Activated B cell treated with CpG ODN at 0.5 μM for 24 hours (primary cell): ENCODE data around the gene CDK11A. TPM values are rescaled to one million over a fixed set of nuclear protein-coding genes. Genes with fewer than 3 reads are reported as not detected.
"Not testable (repeated sequence)": the region's sequence is repeated elsewhere in the genome, so short reads cannot be mapped to it uniquely, and the experiment has no call there.

ENCODE experiments used
- ATAC-seq: fragments of 200-7000 bp; cut with Tn5 transposase; one replicate; pipeline ENCODE4 v1.10.0; 2021; ENCODE audit warnings: low read depth, mild to moderate bottlenecking, moderate library complexity
- CTCF ChIA-PET: fragments of 350-600 bp; sonication (Branson Sonifier 250); formaldehyde crosslinking; loops from one replicate; lab custom pipeline; 2021; ENCODE audit warnings: antibody characterized with exemption; lab: Charles Lee
- POLR2A ChIA-PET: fragments of 350-600 bp; sonication (Branson Sonifier 250); formaldehyde crosslinking; loops from one replicate; lab custom pipeline; 2021; ENCODE audit warnings: antibody characterized with exemption; lab: Charles Lee
- DNase-seq: peaks from one replicate; pipeline ENCODE4 v3.0.0; 2022
- H3K27ac Mint-ChIP-seq: one replicate; pipeline ENCODE4 v1.8.0; 2020; ENCODE audit warnings: mixed read lengths
- H3K27me3 Mint-ChIP-seq: one replicate; pipeline ENCODE4 v1.8.0; 2021; ENCODE audit warnings: mixed read lengths
- H3K36me3 Mint-ChIP-seq: one replicate; pipeline ENCODE4 v1.8.0; 2021; ENCODE audit warnings: low read depth, mixed read lengths
- H3K4me1 Mint-ChIP-seq: one replicate; pipeline ENCODE4 v1.8.0; 2021; ENCODE audit warnings: mixed read lengths
- H3K4me3 Mint-ChIP-seq: one replicate; pipeline ENCODE4 v1.8.0; 2020; ENCODE audit warnings: mild to moderate bottlenecking, mixed read lengths
- H3K9me3 Mint-ChIP-seq: one replicate; pipeline ENCODE4 v1.8.0; 2020; ENCODE audit warnings: mixed read lengths
- intact Hi-C: fragments of 100-400 bp; cut with micrococcal nuclease; formaldehyde crosslinking; loops from one replicate; pipeline ENCODE4 v1.15.1; 2024
- total RNA-seq: library from RNA; stranded (reverse); gene quantifications from 2 replicates; pipeline ENCODE4 v1.2.3, GENCODE V29; 2022
- TF ChIP-seq, protein P1 (sequence below): fragments of 200-600 bp; IDR thresholded peaks from one replicate; pipeline ENCODE4 v1.8.0; 2022; ENCODE audit warnings: antibody characterized with exemption, mild to moderate bottlenecking

Gene CDK11A
- total RNA-seq, 1 donor from 2014 or later, result 58.9 TPM

DNA sequence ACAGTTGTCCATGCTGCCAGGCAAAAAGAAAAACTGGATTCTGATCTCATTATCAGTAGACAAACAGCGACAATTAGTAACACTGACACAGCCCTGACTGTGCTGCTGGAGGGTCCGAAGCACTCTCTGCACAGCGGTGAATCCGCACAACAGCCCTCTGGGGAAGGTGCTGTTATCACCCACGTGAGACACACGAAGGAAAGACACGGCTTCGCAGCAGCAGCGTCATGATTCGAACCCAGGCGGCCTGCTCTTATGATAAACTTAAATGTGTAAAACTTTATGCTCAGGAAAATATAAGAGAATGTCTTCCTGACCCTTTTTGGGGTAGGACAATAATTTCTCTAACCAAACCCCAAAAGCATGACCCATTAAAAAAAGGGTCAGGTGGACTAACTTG, 18.4 kb upstream of the CDK11A start:
- H3K4me1 Mint-ChIP-seq, H3K9me3 Mint-ChIP-seq, DNase-seq, intact Hi-C loops, POLR2A ChIA-PET, H3K27me3 Mint-ChIP-seq, CTCF ChIA-PET, H3K36me3 Mint-ChIP-seq, H3K4me3 Mint-ChIP-seq, ATAC-seq: not testable (repeated sequence)
- H3K27ac Mint-ChIP-seq, result peak overlapping the region; percentile 41

DNA sequence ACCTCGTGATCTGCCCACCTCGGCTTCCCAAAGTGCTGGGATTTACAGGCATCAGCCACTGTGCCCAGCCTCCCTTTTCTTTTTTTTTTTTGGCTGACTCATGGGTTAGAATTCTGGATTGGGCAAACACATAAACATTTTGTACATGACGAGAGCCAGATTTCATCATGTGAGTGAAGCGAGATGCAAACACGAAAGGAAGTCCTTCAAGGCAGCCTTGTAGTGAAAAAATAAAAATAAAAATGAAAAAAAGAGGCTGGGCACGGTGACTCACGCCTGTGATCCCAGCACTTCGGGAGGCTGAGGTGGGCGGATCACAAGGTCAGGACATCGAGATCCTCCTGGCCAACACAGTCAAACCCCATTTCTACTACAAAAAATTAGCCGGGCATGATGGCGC, 16.9 kb upstream of the CDK11A start:
- H3K4me1 Mint-ChIP-seq, H3K27me3 Mint-ChIP-seq, H3K4me3 Mint-ChIP-seq, DNase-seq, H3K36me3 Mint-ChIP-seq, CTCF ChIA-PET, POLR2A ChIA-PET, ATAC-seq, H3K27ac Mint-ChIP-seq, H3K9me3 Mint-ChIP-seq, intact Hi-C loops: not testable (repeated sequence)

DNA sequence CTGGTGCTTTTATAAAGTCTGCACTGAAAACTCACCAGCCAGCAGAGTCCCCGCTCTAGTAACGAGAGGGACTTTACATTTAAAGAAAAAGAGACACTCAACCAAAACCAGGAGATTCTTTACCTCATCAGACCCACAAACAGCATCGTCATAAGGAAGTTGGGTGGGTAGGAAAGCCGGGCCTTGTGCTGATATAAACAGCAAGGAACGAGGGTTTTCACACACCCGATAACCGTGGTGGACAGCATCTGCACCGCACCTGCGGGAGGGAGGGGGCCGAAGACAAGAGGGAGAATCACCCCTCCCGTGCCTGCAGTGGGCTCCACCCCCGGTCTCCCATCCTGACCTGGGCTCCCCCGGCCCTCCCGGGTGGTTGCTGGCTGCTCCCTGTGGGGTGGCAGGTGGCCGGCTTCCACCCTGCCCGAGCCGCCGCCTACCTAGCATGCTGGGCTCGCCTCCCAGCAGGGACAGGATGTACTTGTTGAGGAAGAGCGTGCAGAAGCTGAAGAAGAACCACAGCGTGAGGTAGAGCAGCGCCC, 14.7 kb upstream of the CDK11A start:
- H3K4me3 Mint-ChIP-seq, intact Hi-C loops, H3K9me3 Mint-ChIP-seq, H3K36me3 Mint-ChIP-seq, H3K27me3 Mint-ChIP-seq, CTCF ChIA-PET, DNase-seq, H3K4me1 Mint-ChIP-seq, H3K27ac Mint-ChIP-seq, POLR2A ChIA-PET: not testable (repeated sequence)
- peak; percentile 39 for ATAC-seq

DNA sequence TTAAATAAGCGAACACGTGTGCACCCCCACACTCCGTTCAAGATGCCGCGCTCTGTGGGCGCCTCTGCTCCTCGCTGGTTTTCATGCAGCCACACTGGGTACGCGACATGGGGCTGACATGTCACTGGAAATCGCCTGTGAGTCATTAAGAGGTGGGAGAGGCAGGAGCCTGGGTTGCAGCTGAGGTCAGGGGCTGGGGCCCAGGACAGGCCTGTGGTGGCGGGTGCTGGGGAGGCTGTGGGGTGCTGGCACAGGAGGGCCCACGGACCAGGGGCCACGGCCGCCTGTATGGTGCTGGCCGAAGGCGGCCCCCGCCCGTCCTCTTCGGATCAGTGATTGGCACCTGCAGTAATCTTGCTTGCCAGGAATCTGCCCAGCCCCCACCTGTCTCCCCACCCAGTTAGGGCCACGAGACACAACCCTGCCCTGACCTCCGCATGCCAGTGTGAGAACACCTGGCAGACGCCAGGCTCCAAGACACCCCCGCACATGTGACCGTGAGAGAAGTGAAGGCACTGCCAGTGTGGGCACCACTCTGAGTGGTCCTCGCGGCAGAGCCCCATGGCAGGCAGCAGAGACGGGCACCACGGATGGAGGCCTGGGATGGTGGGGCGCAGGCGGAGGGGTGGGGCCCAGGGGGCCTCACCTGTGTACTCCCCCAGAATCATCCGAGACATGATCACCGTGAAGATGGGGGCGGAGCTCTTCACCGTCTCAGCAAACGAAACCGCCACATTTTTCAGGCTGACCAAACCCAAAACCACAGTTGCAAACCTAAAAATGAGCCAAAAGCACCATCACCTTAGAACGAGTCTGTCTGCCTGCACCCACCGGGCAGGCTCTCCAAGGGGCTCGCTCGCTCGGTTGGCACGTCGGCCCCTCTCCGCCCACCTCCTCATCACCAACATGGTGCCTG, 13.8 kb upstream of the CDK11A start:
- DNase-seq, H3K27me3 Mint-ChIP-seq, H3K4me3 Mint-ChIP-seq, H3K36me3 Mint-ChIP-seq, H3K4me1 Mint-ChIP-seq, CTCF ChIA-PET, H3K27ac Mint-ChIP-seq, POLR2A ChIA-PET, H3K9me3 Mint-ChIP-seq, intact Hi-C loops: not testable (repeated sequence)
- ATAC-seq, result peak; percentile 66

DNA sequence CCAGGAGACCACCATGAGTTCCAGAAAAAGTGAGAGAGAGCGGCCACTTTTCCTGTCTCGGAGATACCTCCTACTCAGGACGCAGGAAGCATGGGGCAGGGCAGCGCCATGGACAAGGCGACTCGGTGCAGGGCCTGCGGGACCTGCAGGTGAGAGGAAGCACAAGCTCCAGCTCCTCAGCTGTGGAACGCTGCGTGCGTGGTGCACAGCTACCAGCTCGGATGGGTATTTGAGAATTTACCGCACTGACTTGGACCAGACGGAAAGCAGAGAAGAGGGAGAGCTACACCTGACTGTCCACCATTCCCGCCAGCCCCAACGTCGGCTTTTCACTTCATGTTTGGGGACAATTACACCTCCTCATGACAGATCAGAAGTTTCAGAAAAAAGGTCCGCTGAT, 8.2 kb upstream of the CDK11A start:
- ChIA-PET POLR2A (no interaction called here), CTCF (no interaction called here)
- DNase-seq, result no peak

DNA sequence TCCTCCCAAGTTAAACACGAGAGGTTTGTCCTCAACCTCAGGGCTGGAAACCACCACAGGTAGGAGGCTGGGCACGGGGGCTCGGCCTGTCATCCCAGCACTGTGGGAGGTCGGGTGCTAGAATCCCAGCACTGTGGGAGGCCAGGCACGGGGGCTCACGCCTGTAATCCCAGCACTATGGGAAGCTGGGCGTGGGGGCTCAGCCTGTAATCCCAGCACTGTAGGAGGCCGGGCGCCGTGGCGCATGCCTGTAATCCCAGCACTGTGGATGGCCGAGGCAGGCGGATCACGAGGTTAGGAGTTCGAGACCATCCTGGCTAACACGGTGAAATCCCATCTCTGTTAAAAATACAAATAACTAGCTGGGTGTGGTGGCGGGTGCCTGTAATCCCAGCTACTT, 6.7 kb upstream of the CDK11A start:
- no peak for ATAC-seq
- Mint-ChIP-seq H3K27ac (no peak overlapping the region), H3K4me3 (no peak overlapping the region), H3K27me3 (no peaks in the 10 kb centered on the region), H3K36me3 (peaks cover 12% of the 10 kb centered on the region), H3K9me3 (no peaks in the 10 kb centered on the region), H3K4me1 (peaks cover 2% of the 10 kb centered on the region)
- POLR2A ChIA-PET, result no interaction called here
- TF ChIP-seq, protein P1, sequence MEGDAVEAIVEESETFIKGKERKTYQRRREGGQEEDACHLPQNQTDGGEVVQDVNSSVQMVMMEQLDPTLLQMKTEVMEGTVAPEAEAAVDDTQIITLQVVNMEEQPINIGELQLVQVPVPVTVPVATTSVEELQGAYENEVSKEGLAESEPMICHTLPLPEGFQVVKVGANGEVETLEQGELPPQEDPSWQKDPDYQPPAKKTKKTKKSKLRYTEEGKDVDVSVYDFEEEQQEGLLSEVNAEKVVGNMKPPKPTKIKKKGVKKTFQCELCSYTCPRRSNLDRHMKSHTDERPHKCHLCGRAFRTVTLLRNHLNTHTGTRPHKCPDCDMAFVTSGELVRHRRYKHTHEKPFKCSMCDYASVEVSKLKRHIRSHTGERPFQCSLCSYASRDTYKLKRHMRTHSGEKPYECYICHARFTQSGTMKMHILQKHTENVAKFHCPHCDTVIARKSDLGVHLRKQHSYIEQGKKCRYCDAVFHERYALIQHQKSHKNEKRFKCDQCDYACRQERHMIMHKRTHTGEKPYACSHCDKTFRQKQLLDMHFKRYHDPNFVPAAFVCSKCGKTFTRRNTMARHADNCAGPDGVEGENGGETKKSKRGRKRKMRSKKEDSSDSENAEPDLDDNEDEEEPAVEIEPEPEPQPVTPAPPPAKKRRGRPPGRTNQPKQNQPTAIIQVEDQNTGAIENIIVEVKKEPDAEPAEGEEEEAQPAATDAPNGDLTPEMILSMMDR, result no peak
- intact Hi-C loops, result no loop called here
- DNase-seq, result no peak
- CTCF ChIA-PET, result no interaction called here

More for the DNA sequence above, 8.2 kb upstream of the CDK11A start:
- Mint-ChIP-seq H3K27ac (no peak overlapping the region), H3K36me3 (peaks cover 12% of the 10 kb centered on the region), H3K4me3 (no peak overlapping the region), H3K27me3 (no peaks in the 10 kb centered on the region), H3K9me3 (no peaks in the 10 kb centered on the region), H3K4me1 (peaks cover 2% of the 10 kb centered on the region)
- ATAC-seq, result no peak
- intact Hi-C loops, result no loop called here
- TF ChIP-seq, protein P1, result no peak

DNA sequence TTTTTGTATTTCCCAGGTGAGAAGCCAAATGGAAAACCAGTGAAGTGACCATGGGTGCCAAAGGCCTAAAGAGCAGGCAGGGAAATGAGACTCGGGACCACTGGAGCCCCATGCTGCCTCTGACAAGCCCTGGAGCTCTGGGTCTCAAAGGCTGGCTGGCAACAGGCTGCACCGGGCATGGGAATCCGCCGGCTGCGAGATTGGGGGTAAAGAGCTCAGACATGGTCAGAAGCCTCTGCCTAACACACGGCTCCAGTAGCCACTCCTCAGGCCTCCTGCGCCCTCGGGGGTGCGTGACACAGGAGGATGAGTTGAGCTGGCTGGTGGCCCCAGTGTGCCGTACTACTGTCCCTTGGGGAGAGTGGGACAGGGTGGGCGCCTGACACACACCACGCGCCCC, 6.1 kb upstream of the CDK11A start:
- H3K27me3 Mint-ChIP-seq, intact Hi-C loops: not testable (repeated sequence)

DNA sequence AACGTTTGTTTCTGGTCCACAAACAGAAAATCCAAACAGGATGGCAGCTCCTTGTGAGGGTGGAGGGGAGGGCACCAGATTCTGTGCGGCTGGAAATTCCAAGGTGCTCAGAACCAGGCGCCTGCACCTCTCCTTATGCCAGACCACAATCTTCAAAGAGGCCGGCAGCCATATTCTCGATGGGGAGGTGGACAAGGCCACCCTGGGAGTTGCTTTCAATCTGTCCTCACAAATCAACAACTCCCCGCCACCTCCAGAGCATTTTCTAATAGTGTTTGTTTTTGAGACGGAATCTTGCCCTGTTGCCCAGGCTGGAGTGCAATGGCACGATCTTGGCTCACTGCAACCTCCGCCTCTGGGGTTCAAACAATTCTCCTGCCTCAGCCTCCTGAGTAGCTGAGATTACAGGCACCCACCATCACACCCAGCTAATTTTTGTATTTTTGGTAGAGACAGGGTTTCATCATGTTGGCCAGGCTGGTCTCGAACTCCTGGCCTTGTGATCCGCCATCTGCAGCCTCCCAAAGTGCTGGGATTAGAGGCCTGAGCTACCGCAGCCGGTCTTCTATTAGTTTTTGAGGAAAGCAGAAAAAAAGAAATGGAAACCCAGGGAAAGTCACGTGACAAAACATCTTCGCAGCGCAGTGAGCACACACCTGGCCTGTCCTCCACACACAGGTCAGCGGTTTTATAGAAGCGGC, 5.1 kb upstream of the CDK11A start:
- H3K4me3 Mint-ChIP-seq, H3K9me3 Mint-ChIP-seq, H3K27me3 Mint-ChIP-seq, DNase-seq, CTCF ChIA-PET, H3K4me1 Mint-ChIP-seq, ATAC-seq, POLR2A ChIA-PET, H3K27ac Mint-ChIP-seq, intact Hi-C loops: not testable (repeated sequence)
- peaks cover 13% of the 10 kb centered on the region for H3K36me3 Mint-ChIP-seq

More for the DNA sequence above, 6.1 kb upstream of the CDK11A start:
- H3K27ac Mint-ChIP-seq, CTCF ChIA-PET, ATAC-seq, DNase-seq, H3K4me1 Mint-ChIP-seq, H3K4me3 Mint-ChIP-seq, H3K9me3 Mint-ChIP-seq, POLR2A ChIA-PET: not testable (repeated sequence)
- H3K36me3 Mint-ChIP-seq, result peaks cover 12% of the 10 kb centered on the region

DNA sequence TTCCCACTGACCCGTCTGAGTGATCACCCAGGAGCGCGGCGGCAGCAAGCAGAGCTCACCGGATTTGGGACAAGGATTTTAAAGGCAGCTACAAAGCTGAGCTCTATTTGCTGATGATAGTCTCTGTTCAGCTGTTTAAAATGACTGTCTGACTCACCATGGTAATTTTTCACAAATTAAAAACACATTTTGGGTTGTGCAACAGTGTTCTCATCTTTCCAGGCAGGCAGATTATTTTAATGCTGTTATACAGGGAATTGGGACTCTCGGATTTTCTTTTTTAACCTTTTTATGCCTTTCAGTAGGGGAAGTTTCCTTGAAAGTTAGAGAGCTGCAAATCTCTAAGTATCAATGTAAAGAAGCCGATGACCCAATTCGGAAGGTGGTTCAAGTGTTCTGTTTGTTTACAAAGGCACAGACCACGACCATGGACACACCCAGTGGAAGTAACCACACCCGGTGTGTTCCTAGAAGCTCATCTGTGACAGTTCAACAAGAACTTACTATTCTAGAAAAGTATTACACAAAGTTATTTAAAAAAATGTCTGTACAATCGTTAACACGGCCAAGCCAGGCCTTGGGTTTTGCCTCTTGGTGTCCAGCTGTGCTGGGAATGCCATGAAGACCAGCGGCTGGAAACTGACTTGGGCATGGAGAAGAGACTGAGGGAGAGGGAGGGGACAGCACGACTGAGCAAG, 4.3 kb upstream of the CDK11A start:
- intact Hi-C loops, CTCF ChIA-PET, DNase-seq, H3K9me3 Mint-ChIP-seq, H3K4me1 Mint-ChIP-seq, POLR2A ChIA-PET, H3K27me3 Mint-ChIP-seq, H3K27ac Mint-ChIP-seq, ATAC-seq, H3K4me3 Mint-ChIP-seq: not testable (repeated sequence)
- peaks cover 12% of the 10 kb centered on the region for H3K36me3 Mint-ChIP-seq
